ENCODE results near the gene ATXN10.
"Not testable (repeated sequence)": the region's sequence is repeated elsewhere in the genome, so short reads cannot be mapped to it uniquely, and the experiment has no call there.

ATXN10 gene

GRCh38 chr22:45671783-45672563, at the start of gene ATXN10:
TSS of gene ATXN10 (plus strand) at chr22:45671834. CDS start at chr22:45672064, 230 bp downstream.
- DNase-seq (ENCODE audit: low read depth) = peak; percentile 49

- no peak for DNase-seq (ENCODE audit: low read depth)
Observed at GRCh38 chr22:45621836-45622600, 49.6 kb upstream of the ATXN10 start.

GRCh38 chr22:45623464-45624145, 48.0 kb upstream of the ATXN10 start:
- not testable (repeated sequence) for DNase-seq (ENCODE audit: low read depth)

- no peak for DNase-seq (ENCODE audit: low read depth)
Observed at GRCh38 chr22:45626198-45626651, 45.4 kb upstream of the ATXN10 start.

- no peak for DNase-seq (ENCODE audit: low read depth)
Observed at GRCh38 chr22:45627489-45628233, 44.0 kb upstream of the ATXN10 start.

GRCh38 chr22:45628515-45628914, 43.1 kb upstream of the ATXN10 start:
- DNase-seq (ENCODE audit: low read depth) = no peak

GRCh38 chr22:45629469-45630089, 42.1 kb upstream of the ATXN10 start:
- DNase-seq (ENCODE audit: low read depth) = no peak

- DNase-seq (ENCODE audit: low read depth) = no peak
Observed at GRCh38 chr22:45630436-45630835, 41.2 kb upstream of the ATXN10 start.

- no peak for DNase-seq (ENCODE audit: low read depth)
Observed at GRCh38 chr22:45631140-45631840, 40.3 kb upstream of the ATXN10 start.

GRCh38 chr22:45631841-45632238, 39.8 kb upstream of the ATXN10 start:
- no peak for DNase-seq (ENCODE audit: low read depth)

GRCh38 chr22:45632791-45633515, 38.7 kb upstream of the ATXN10 start:
- no peak for DNase-seq (ENCODE audit: low read depth)

GRCh38 chr22:45636683-45637082, 35.0 kb upstream of the ATXN10 start:
- no peak for DNase-seq (ENCODE audit: low read depth)

GRCh38 chr22:45638197-45638596, 33.4 kb upstream of the ATXN10 start:
- DNase-seq (ENCODE audit: low read depth) = no peak

- peak; percentile 29 for DNase-seq (ENCODE audit: low read depth)
Observed at GRCh38 chr22:45638834-45639746, 32.5 kb upstream of the ATXN10 start.

- no peak for DNase-seq (ENCODE audit: low read depth)
Observed at GRCh38 chr22:45639747-45640102, 31.9 kb upstream of the ATXN10 start.

- DNase-seq (ENCODE audit: low read depth) = no peak
Observed at GRCh38 chr22:45640291-45640940, 31.2 kb upstream of the ATXN10 start.

- DNase-seq (ENCODE audit: low read depth) = no peak
Observed at GRCh38 chr22:45640941-45641621, 30.6 kb upstream of the ATXN10 start.

GRCh38 chr22:45642986-45643385, 28.6 kb upstream of the ATXN10 start:
- no peak for DNase-seq (ENCODE audit: low read depth)

All from HS-5 (cell line).